Measurements from ENCODE around the gene MXRA8.
"Not testable (repeated sequence)": the region's sequence is repeated elsewhere in the genome, so short reads cannot be mapped to it uniquely, and the experiment has no call there.

The MXRA8 gene

GRCh38 chr1:1371746-1372711 lies 13.7 kb upstream of the MXRA8 start:
- H3K4me3 ChIP-seq (replicated peaks; ENCODE audit: insufficient read depth, low read length), result peak overlapping the region; percentile 14
- peak; percentile 85 for TF ChIP-seq CTCF (IDR thresholded peaks at IDR 0.05; ENCODE audit: insufficient read depth, low read length)
- no peak for TF ChIP-seq POLR2AphosphoS5 (IDR thresholded peaks at IDR 0.05; ENCODE audit: low read depth)
- TF ChIP-seq REST (IDR thresholded peaks at IDR 0.05; ENCODE audit: insufficient replicate concordance, low read depth), result no peak
- TF ChIP-seq GABPA (IDR thresholded peaks at IDR 0.05; ENCODE audit: low read depth), result no peak
- TF ChIP-seq SPI1 (IDR thresholded peaks at IDR 0.05; ENCODE audit: borderline replicate concordance, low read depth), result no peak
- no peak overlapping the region for H3K27ac ChIP-seq (replicated peaks)
- H3K27me3 ChIP-seq (ENCODE audit: insufficient read depth, poor library complexity, severe bottlenecking), result no peaks in the 10 kb centered on the region
- peak; percentile 54 to 61 for DNase-seq (ENCODE audit: low read depth in 1 of 2, low spot score in 1 of 2)

GRCh38 chr1:1371364-1371745 lies 13.0 kb upstream of the MXRA8 start:
- Histone ChIP-seq H3K4me3 (replicated peaks; ENCODE audit: insufficient read depth, low read length) (peak overlapping the region; percentile 14; the same call in 1 of the 2 replicates), H3K27me3 (ENCODE audit: insufficient read depth, poor library complexity, severe bottlenecking) (no peaks in the 10 kb centered on the region), H3K27ac (replicated peaks) (no peak overlapping the region)
- peak; percentile 78 to 80 for DNase-seq (ENCODE audit: low read depth in 1 of 2, low spot score in 1 of 2)
- TF ChIP-seq GABPA (IDR thresholded peaks at IDR 0.05; ENCODE audit: low read depth) (no peak), POLR2AphosphoS5 (IDR thresholded peaks at IDR 0.05; ENCODE audit: low read depth) (peak; percentile 86)

GRCh38 chr1:1370771-1371300 lies 12.5 kb upstream of the MXRA8 start:
- Histone ChIP-seq H3K27ac (replicated peaks) (no peak overlapping the region), H3K4me3 (replicated peaks; ENCODE audit: insufficient read depth, low read length) (no peak overlapping the region), H3K27me3 (ENCODE audit: insufficient read depth, poor library complexity, severe bottlenecking) (no peaks in the 10 kb centered on the region)
- TF ChIP-seq CTCF (IDR thresholded peaks at IDR 0.05; ENCODE audit: insufficient read depth, low read length) (no peak), REST (IDR thresholded peaks at IDR 0.05; ENCODE audit: insufficient replicate concordance, low read depth) (no peak), GABPA (IDR thresholded peaks at IDR 0.05; ENCODE audit: low read depth) (no peak), POLR2AphosphoS5 (IDR thresholded peaks at IDR 0.05; ENCODE audit: low read depth) (no peak), SPI1 (IDR thresholded peaks at IDR 0.05; ENCODE audit: borderline replicate concordance, low read depth) (no peak)
- no peak for DNase-seq (ENCODE audit: low read depth in 1 of 2, low spot score in 1 of 2)

- H3K27me3 ChIP-seq (ENCODE audit: insufficient read depth, poor library complexity, severe bottlenecking); H3K4me3 ChIP-seq (replicated peaks; ENCODE audit: insufficient read depth, low read length); DNase-seq (ENCODE audit: low read depth in 1 of 2, low spot score in 1 of 2); H3K27ac ChIP-seq (replicated peaks): not testable (repeated sequence)
Measured at GRCh38 chr1:1370094-1370493, 11.7 kb upstream of the MXRA8 start.
